Measurements from ENCODE around the gene MOCS1.

DNA sequence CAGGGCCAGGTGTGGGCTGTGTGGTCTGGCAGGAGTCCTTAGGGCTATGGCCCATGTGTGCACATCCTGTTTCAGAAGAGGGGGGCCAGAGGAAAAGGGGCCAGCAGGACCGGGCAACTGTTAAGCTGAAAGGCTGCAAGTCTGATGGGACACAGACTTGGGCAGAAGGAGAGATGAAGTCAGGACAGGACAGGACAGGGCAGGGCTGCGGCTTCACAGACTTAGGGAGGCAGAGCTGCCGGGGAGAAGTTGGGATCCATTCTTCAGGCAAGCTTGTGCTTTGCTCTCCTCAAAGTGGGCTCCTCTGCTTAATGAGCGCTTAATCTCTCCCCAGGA, 28.7 kb downstream of the MOCS1 start:
- no peak for TF ChIP-seq EZH2 (IDR thresholded peaks at IDR 0.05; ENCODE audit: borderline replicate concordance, insufficient read depth, low read depth, low read length, poor library complexity, severe bottlenecking)
- TF ChIP-seq, protein P1, sequence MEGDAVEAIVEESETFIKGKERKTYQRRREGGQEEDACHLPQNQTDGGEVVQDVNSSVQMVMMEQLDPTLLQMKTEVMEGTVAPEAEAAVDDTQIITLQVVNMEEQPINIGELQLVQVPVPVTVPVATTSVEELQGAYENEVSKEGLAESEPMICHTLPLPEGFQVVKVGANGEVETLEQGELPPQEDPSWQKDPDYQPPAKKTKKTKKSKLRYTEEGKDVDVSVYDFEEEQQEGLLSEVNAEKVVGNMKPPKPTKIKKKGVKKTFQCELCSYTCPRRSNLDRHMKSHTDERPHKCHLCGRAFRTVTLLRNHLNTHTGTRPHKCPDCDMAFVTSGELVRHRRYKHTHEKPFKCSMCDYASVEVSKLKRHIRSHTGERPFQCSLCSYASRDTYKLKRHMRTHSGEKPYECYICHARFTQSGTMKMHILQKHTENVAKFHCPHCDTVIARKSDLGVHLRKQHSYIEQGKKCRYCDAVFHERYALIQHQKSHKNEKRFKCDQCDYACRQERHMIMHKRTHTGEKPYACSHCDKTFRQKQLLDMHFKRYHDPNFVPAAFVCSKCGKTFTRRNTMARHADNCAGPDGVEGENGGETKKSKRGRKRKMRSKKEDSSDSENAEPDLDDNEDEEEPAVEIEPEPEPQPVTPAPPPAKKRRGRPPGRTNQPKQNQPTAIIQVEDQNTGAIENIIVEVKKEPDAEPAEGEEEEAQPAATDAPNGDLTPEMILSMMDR (IDR thresholded peaks at IDR 0.05) = no peak

All from B cell (primary cell).